HG03521 (cell line): ENCODE data around the gene PPP2R5D.
"Not testable (repeated sequence)": the region's sequence is repeated elsewhere in the genome, so short reads cannot be mapped to it uniquely, and the experiment has no call there.

ENCODE experiments used
- ATAC-seq: cut with Tn5 transposase; IDR thresholded peaks from one replicate; pipeline ENCODE4 v1.9.1; 2021; ENCODE audit warnings: mild to moderate bottlenecking, moderate library complexity; ENCODE audit not compliant: unreplicated experiment

Gene PPP2R5D

DNA sequence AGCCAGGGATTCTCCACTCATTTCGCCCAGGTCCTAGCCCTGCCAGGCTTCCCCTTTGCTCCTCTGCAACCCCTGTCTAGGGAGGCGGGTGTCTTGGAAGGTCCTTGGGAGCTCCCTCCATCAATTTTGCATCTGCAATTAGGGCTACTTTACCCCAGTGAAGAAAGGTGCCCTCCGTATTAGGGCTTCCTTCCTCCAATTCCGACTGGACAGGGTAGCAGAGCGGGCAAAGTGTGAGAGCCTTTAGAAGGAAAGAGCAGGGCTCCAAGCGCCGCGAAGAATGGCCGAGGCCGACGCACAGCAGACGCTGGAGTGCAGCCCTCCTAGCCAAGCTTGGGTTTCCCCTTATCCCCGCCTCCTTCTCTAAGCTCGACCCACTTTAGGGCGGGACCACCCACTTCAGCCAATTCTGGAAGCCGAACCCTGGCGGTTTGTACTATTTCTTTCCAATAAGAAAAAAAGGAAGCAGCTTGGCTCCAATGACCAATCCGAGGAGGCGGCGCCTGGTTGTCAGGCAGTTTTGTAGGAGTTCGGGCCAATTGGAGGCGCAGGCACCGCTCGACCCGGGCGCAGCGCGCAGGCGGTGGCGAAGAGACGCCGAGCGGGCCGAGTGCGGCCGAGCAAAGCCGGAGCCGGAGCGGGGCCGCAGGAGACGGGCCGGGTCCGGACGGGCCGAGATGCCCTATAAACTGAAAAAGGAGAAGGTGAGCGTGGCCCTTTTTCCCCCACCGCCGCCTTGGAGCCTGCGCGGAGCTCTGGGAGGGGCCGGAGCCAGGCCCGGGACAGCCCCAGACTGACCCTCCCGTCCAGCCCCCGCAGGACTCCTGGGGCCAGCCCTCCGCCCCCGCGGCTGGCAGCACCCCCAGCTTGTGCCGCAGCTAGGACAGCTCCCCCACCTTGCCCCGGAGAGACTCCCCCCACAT, at the start of gene PPP2R5D:
Gene PPP2R5D, plus strand, starts transcription at position 570 of the 923 bp plus-strand sequence. Its CDS starts 108 bp downstream, at position 678.
- ATAC-seq: peak; percentile 93

DNA sequence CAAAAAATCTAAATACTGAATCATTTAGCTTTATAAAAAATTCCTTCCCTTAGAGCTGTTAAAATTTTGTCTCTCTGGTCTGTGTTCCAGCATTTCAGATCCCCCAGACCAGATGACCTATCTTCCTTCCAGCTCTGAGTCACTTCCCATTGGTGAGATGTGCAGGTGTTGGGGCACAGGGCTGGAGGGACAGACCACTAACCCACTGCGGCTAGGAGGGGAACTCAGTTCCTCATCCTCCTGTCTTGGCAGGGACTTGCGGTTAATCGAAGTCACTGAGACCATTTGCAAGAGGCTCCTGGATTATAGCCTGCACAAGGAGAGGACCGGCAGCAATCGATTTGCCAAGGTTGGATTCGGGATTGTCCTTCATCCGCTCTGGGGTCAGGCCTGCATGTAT, 49.0 kb upstream of the PPP2R5D start:
- ATAC-seq: no peak

DNA sequence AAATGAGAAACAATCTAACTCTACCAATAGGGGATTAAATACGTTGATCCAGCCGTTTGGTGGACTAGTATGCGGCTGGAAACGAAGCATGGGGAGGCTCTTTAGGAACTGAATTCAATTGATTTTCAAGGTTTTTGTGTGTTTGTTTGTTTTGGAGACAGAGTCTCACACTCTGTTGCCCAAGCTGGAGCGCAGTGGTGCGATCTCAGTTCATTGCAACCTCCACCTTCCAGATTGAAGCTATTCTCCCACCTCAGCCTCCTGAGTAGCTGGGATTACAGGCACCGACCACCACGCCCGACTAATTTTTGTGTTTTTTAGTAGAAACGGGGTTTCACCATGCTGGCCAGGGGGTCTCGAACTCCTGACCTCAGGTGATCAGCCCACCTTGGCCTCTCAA, 48.0 kb upstream of the PPP2R5D start:
- no peak for ATAC-seq

DNA sequence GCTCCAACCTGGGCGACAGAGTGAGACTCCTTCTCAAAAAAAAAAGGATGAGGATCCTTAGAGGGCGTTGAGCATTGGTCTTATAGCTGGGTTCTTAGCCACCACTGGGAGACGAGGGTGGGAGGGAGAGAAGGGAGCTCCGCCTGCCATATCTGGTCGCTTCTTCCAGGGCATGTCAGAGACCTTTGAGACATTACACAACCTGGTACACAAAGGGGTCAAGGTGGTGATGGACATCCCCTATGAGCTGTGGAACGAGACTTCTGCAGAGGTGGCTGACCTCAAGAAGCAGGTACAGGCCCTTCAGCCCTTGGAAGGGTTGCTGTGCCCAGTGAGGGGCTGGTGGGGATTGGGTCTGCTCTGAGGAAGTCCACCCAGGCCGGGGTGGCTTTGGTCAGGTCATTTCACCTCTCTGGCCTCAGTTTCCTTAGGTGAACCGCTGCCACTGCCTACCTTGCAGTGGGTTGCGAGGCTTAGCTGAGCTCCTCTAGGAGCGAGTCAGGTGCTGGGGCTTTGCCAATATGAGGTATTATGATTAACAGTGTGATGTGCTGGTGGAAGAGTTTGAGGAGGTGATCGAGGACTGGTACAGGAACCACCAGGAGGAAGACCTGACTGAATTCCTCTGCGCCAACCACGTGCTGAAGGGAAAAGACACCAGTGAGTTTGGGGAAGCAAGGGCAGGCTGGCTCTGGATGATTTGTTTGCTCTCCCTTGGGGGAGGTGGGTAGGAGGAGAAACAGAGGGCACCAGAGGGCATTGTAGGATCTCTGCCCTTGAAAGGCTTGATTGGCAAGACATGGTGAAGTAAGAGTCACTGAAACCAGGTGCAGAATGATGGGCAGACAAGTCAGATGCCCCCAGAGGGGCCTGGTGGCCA, 46.6 kb upstream of the PPP2R5D start:
- ATAC-seq: no peak

DNA sequence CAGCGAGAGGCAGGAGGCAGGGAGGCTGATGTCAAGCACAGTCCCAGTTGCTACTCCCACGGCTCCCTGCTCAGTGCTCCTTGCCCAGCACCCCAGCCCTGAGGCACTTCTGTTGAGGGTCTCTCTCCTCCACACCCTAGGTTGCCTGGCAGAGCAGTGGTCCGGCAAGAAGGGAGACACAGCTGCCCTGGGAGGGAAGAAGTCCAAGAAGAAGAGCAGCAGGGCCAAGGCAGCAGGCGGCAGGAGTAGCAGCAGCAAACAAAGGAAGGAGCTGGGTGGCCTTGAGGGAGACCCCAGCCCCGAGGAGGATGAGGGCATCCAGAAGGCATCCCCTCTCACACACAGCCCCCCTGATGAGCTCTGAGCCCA, 46.0 kb upstream of the PPP2R5D start:
- ATAC-seq: no peak

DNA sequence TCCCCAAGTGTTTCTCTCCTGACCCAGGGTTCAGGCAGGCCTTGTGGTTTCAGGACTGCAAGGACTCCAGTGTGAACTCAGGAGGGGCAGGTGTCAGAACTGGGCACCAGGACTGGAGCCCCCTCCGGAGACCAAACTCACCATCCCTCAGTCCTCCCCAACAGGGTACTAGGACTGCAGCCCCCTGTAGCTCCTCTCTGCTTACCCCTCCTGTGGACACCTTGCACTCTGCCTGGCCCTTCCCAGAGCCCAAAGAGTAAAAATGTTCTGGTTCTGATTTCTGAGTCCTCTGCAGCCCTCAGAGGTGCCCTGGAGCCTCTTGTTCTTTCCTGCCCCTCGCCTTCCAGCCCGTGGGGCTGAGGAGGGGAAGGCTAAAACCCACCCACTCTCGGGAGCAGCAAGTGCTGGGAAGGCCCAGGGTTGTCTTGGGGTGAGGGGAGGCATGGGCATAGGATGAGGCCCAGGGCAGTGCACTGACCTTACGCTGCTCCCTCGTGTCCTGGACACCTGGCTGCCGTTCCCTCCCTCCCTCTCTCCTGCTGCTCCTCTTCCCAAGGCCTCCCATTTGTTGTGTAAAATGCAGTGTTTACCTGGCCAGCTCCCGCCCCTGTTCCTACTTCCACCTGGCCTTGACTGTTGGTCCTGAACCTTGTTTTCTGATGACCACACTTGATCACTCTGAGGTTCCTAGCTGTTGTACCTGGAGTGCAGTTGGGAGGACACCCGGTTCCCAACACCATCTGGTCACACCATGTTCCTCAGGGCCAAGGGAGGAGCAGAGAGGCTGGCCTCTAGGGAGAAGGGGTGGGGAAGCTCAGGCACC, 45.2 kb upstream of the PPP2R5D start:
- no peak for ATAC-seq

DNA sequence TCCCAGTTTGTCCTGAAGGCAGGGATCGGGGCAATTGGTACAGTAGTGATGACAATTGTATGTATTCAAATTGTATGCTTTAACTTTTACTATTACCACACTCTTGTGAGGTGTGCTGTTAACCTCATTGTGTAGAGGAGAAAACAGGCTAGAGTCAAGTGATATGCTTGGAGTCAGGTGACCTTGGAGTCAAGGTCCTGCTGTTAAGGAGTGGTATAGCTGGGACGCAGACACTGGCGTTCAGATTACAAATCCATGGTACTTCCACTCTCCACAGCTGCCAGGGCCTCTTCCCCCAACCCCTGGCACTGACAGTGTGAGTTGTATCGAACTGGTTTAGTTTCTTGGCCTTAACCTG, 44.6 kb upstream of the PPP2R5D start:
- ATAC-seq: no peak

DNA sequence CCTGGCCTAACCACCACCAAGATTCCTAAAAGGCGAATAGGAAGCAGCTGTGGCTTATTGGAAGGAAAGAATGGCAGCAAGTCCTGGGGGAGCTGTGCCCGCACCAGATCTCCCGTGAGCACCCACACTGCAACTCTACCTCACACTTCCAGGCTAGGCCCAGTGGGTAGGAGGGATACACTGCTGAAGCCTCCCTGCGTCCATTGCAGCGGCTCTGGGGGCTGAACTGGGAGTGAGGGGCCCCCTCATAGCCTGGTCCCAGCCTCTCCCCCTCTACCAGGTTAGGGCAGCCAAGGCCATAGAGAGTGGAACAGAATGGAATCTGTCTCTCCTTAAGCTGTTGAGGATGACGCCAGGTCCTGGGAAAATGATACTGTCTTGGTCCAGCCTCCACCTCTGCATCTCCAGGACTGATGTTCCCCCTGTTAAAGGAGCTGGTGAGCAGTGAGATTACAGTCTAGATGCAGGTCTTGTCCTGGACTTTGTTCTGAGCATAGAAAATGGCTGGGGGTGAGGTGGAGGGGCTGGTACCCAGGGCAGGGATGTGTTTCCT, 43.8 kb upstream of the PPP2R5D start:
- ATAC-seq: no peak

DNA sequence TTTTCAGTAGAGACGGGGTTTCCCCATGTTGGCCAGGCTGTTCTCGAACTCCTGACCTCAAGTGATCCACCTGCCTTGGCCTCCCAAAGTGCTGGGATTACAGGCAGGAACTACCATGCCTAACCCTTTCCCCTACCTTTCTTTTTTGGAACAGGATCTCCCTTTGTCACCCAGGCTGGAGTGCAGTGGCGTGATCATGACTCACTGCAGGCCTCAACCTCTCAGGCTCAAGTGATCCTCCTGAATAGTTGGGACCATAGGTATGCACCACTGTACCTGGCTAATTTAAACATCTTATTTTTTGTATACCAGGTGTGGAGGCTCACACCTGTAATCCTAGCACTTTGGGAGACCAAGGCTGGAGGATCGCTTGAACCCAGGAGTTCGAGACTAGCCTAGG, 43.0 kb upstream of the PPP2R5D start:
- ATAC-seq: not testable (repeated sequence)

DNA sequence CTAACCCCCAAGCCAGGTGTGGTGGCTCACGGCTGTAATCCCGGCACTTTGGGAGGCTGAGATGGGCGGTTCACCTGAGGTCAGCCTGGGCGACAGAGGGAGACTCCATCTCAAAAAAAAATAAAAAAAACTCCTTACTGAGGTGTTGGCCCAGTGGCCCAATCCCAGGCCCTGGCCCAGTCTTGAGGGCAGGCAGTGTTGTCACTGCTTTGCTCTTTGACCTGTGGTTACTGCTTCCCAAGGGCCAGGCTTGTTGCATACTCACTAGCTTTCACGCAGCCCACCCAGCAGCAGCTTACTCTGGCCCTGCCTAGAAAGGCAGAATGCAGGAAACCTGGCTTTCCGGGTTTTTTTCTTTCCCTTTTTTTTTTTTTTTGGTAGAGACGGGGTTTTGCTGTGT, 41.9 kb upstream of the PPP2R5D start:
- no peak for ATAC-seq

DNA sequence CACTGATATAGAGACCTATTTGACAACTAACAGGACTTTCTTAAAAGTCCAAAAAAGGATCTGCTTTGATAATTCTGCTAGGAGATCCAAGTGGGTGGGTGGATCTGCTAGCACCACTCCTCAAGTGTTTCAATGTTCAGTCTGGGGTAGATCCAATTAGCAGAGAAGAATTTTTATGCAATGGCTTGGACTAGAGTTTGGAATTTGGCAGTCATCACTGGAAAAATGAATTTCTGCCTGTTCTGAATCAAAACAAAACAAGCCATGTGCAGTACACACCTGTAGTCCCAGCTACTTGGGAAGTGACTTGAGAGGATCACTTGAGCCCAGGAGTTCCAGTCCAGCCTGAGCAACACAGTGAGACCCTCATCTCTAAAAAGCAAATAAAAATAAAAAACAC, 36.4 kb upstream of the PPP2R5D start:
- no peak for ATAC-seq

DNA sequence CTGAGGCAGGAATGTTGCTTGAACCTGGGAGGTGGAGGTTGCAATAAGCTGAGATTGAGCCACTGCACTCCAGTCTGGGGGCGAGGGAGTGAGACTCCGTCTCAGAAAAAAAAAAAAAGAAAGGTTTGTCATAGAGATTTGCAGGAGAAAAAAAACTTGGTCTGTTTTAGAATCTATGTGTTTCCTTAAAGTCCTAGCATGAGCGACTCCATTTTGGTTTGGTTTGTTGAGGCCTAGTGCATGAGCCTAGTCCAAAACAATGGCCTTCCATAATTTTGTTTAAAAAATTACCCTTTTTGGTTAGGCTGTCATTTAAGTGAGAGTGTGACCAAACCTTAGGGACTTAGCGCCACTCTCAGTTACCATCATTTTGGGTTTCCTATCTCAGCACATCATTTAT, 32.0 kb upstream of the PPP2R5D start:
- no peak for ATAC-seq

DNA sequence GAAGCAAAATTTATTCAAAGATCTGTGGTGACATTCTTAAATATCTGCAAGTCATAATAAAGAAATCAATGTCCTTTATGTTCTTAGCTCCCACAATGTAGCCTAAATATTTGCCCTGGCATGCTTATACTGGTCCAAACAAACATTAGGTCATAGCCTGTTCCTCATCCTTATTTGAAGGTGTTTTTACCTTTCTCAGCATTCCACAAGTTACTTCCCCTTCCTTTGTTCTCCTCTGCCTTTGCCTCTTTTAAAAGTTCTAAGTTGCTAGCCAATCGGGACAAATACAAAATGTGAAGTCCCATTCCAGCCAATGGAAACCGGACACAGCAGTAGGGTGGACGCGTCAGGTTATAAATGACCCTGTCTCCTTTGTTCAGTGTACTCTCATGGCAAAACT, 30.0 kb upstream of the PPP2R5D start:
- not testable (repeated sequence) for ATAC-seq

DNA sequence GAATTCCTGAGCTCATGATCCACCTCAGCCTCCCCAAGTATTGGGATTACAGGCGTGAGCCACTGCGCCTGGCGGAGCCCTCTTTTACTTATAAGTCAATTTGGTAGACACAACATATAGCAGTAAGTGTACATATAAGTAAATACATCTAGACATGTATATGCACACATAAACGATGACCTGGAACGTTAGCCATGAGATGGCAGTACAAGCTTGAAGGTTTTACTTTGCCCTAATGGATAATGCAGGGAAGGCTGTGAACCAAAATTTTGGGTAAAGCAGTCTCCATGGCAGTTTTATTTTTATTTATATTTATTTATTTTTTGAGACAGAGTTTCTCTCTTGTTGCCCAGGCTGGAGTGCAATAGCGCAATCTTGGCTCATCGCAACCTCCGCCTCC, 26.2 kb upstream of the PPP2R5D start:
- no peak for ATAC-seq

DNA sequence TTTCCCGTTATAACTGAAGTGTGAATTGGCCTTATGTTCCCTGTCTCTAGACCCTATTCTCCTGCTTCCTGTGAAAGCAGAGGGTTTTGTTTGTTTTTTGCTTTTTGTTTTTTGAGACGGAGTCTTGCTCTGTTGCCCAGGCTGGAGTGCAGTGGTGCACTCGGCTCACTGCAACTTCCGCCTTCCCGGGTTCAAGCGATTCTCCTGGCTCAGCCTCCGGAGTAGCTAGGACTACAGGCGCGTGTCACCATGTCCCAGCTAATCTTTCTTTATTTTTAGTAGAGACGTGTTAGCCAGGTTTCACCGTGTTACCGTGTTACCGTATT, 24.5 kb upstream of the PPP2R5D start:
- ATAC-seq: no peak

DNA sequence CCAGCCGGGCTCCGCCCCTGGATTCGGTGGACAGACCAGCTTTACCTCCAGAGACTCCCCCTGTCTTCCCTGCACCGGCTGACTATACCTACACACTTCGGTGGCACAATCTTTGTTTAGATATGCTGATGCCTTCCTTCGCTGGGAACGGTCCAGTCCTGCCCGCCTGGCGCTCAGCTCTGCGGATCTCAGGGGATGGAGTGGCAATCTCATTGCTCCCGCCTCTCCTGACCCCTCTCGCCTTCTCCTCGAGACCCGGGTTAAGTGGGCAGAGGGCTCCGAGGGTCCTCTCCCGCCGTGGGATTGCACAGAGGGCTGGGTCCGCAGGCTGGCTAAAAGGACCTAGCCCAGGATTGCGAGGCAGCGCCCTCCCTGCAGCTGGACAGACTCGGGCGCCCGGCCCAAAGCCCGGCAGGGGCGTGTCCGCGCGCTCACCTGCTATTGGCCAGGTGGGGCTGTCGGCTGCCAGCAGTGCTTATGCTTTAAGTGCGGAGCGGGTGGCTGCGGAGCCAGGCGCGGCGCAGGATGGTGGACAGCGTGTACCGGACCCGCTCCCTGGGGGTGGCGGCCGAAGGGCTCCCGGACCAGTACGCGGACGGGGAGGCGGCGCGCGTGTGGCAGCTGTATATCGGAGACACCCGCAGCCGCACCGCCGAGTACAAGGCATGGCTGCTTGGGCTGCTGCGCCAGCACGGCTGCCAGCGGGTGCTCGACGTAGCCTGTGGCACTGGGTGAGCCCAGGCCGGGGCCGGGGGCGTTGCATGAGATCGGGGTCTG, 23.9 kb upstream of the PPP2R5D start, which contains the start of gene GNMT:
Gene GNMT, plus strand, starts transcription at position 512 of the 777 bp plus-strand sequence. Its CDS starts 14 bp downstream, at position 526.
- ATAC-seq: no peak

DNA sequence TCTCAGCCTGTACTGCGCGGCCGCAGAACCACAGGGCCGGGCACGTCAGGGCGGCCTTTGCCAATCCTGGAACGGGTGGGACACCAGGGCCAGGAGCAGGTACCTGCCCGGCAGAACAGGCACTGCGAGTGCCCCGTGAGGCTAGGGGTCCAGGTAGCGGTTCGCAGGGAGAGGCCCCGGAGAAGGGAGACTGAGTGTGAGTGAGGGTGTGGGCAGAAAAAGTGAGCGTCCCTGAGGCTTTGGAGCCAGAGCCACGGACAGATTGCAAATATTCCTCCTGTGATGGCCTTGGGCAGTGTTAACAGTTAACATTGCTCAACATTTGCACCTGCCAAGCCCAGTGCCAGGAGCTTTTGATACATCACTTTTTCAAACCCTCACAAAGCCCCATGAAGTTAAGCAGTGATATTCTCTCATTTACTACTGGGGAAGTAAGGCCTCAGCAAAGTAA, 23.3 kb upstream of the PPP2R5D start:
- ATAC-seq: no peak

DNA sequence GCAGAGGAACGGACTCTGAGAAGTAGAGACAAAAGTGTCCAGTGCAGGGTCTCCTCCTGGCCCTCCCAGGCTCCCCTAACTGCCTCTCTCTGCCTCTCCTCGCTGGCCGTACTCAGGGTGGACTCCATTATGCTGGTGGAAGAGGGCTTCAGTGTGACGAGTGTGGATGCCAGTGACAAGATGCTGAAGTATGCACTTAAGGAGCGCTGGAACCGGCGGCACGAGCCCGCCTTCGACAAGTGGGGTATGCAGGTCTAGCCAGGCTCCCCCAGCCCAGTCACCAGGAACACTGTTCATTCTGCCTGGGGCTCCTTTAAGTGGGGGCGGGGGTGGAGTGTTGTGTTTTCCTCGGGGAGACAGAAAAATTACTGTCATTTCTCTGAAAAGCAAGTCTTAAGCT, 22.3 kb upstream of the PPP2R5D start:
- no peak for ATAC-seq

DNA sequence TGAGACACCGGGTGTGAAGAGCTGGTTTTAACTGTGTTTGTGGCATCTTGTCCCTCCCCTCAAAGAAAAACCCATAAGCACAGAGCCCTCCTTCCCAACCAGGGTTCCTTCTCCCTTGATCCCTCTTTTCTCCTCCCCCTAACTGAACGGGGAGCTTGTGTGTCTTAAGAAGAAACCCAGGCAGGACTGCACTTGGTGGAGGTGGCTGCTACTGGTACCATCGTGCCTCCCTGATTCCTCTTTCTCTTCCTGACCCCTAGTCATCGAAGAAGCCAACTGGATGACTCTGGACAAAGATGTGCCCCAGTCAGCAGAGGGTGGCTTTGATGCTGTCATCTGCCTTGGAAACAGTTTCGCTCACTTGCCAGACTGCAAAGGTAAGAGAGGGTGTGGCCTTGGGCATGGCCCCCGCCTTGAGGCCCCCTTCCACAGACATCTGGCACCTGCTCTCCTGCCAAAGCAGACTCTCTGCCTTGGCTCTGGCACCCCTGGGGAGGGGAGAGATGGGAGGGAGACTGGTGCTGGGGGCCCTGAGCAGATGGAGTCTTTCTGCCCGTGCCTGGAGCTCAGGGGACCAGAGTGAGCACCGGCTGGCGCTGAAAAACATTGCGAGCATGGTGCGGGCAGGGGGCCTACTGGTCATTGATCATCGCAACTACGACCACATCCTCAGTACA, 21.7 kb upstream of the PPP2R5D start:
- ATAC-seq: no peak
